Erythroblast (primary cell): ENCODE results near the gene BCAP29.
A peak's percentile ranks its signal among the peaks of the same experiment; 100 is the strongest.

Experiments
- DNase-seq, 2 experiments: peaks; one replicate each; lab custom pipeline; 2025; lab: John Stamatoyannopoulos, UW
- GATA1 ChIP-seq: IDR thresholded peaks from 2 replicates; pipeline ENCODE4 v1.6.1; 2011; ENCODE audit warnings: low read depth, mild to moderate bottlenecking, control low read depth, low read length, moderate library complexity
- POLR2A ChIP-seq: IDR thresholded peaks from 2 replicates; pipeline ENCODE4 v1.6.1; 2011; ENCODE audit warnings: mild to moderate bottlenecking, low read length

BCAP29 gene

GRCh38 chr7:107563775-107564552, 16.1 kb upstream of the BCAP29 start, which contains the start of the genes COG5 and DUS4L:
COG5 (minus strand) TSS chr7:107563920; CDS start chr7:107563896, 24 bp downstream.
DUS4L (plus strand) TSS chr7:107563971; CDS start chr7:107567071, 3,100 bp downstream.
- TF ChIP-seq POLR2A: peak; percentile 83
- TF ChIP-seq GATA1: no peak
- peak; percentile 89 to 95 for DNase-seq

GRCh38 chr7:107564553-107565298, 15.3 kb upstream of the BCAP29 start:
- DNase-seq: no peak
- TF ChIP-seq POLR2A (no peak), GATA1 (no peak)

DNA sequence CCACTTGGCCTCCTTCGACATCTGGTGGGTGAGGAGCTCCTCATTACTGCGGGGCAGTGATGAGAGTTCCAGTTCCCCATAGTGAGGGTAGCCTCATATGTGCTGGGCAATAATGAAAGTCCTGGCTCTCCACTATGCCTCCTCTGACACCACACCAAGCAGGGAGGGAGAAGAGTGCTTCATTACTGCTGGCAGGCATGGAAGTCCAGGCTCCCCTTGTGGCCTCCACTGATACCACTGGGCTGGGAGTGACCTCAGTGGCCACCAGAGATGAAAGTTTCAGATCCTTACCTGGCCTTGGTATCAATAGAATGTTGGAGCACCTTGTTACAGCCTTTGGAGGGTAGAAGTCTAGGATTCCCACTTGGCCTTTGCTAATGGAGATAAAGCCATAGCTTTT, 9.7 kb upstream of the BCAP29 start:
- DNase-seq: peak in 1 of 2 experiments; percentile 15
- TF ChIP-seq GATA1 (no peak), POLR2A (no peak)

- TF ChIP-seq GATA1 (no peak), POLR2A (no peak)
- no peak for DNase-seq
These were observed 6.5 kb upstream of the BCAP29 start for GRCh38 chr7:107573537-107573936.

DNA sequence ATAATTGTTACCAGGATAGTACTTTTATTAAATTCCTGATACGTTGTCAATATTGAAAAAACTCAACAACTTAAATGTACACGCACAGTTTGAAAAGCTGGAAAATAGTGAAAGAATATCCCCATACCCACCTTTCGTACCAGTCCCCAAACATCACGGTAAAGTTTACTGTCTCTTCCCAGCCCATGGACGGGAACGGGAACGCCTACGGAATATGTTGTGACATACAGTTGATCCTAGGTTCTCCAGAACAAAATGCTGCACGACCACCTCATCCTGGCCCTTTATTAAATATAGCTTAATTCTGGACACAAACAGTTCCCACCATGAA, 527 bp upstream of the BCAP29 start:
- no peak for TF ChIP-seq GATA1
- no peak for TF ChIP-seq POLR2A
- DNase-seq: no peak

DNA sequence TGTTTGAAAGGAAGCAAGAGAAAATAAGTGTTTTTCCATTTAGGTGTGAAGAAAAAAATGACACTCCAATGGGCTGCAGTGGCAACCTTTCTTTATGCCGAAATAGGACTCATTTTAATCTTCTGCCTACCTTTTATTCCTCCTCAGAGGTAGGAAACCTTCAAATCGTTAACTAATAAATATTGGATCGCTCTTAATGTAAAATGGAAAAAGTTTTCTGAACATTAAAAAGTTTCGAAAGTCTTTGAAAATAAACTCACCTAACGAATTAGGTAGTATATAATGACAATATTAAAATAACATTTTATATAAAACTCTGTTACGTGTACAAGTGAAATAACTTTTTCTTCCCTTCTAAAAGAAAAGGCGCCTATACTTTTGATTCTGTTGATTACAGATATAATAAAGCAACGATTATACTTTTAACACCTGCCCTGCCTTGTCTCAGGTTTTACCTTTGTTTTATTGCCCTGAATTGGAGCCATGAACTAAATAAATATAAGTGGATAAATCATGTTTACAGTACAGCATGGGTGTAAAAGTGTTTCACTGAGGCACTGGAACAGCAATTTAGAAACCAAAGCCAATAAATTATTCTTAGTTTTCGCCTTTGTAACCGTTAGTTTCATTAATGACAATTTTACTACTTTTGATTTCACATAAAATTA, 804 bp downstream of the BCAP29 start:
- TF ChIP-seq GATA1 (no peak), POLR2A (no peak)
- no peak for DNase-seq

- peak; percentile 14 to 66 for DNase-seq
- TF ChIP-seq GATA1 (no peak), POLR2A (no peak)
These were observed 1.5 kb downstream of the BCAP29 start for GRCh38 chr7:107581387-107582013.

GRCh38 chr7:107582875-107583274, 2.8 kb downstream of the BCAP29 start:
- peak; percentile 41 to 70 for DNase-seq
- TF ChIP-seq POLR2A: no peak
- no peak for TF ChIP-seq GATA1

DNA sequence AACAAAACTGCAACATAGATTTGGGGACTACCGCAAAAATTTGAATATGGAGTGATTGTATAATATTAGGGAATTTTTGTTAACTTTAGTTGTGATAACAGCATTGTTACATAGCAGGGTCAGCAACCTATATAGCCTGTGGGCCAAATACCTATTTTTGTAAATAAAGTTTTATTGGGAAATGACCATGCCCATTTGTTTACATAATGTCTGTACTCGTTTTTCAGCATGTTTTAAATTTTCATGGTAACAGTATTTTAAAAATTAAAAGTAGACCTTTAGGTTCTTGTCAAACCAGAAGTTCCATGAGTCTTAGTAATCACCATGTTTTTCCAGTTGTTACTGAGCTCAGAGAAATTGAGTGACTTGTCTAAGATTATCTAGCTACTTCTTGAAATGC, 4.7 kb downstream of the BCAP29 start:
- no peak for DNase-seq
- no peak for TF ChIP-seq POLR2A
- no peak for TF ChIP-seq GATA1

DNA sequence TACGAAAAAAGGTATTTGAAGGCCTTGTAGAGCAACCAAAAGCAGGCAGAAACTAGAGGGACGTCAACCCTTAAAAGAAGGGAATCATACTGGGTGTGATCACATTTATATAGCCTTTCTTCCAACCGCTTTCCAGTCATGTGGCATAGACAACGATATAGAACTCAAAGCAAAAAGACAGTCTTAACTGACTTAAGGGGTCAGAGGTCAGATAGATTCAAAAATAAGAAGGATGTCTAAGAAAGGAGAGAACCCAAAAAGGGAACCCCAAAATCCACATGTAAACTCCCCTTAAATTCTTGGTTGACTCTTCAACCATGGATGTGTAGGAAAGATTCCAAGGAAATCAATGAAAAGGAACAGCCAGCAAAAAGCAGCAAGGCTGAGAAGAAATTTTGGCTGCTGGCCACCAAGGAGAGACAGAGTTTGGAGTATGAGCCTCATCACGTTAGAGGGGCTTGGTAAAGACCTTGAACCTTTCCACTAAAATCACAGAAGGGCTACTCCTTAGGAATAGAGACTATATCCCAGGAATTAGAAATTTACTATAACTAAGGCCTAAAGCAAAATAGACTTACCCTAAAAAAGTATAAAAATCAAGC, 8.6 kb downstream of the BCAP29 start:
- no peak for TF ChIP-seq GATA1
- no peak for DNase-seq

DNA sequence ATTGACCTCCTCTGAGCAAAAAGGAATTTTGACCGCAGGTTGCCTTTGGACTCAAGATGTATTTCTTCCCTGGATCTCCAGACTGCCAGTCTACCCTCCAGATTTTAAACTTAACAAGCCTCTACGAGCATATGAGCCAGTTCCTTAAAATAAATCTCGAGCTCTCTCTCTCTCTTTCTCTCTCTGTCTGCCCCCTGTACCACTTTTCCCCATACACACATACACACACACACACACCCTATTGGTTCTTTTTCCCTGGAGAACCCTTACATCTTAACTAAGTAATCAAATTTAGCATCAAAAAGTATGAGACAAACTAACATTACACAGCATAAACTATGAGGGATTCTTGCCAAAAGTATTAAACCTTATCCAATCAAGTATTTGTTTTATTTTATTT, 11.4 kb downstream of the BCAP29 start:
- TF ChIP-seq GATA1: no peak
- TF ChIP-seq POLR2A: no peak

GRCh38 chr7:107592361-107593024, 12.4 kb downstream of the BCAP29 start:
- TF ChIP-seq POLR2A (no peak), GATA1 (no peak)
- no peak for DNase-seq

More for the DNA sequence above, 11.4 kb downstream of the BCAP29 start:
- no peak for DNase-seq
